Activated naive CD4-positive, alpha-beta T cell treated with Interleukin-2 at 50 U/mL for 16 hours (primary cell): ENCODE results near the gene ATP9A.

ENCODE experiments used
- DNase-seq: peaks from one replicate; pipeline ENCODE4 v3.0.0-alpha.2; 2020

ATP9A gene

DNA sequence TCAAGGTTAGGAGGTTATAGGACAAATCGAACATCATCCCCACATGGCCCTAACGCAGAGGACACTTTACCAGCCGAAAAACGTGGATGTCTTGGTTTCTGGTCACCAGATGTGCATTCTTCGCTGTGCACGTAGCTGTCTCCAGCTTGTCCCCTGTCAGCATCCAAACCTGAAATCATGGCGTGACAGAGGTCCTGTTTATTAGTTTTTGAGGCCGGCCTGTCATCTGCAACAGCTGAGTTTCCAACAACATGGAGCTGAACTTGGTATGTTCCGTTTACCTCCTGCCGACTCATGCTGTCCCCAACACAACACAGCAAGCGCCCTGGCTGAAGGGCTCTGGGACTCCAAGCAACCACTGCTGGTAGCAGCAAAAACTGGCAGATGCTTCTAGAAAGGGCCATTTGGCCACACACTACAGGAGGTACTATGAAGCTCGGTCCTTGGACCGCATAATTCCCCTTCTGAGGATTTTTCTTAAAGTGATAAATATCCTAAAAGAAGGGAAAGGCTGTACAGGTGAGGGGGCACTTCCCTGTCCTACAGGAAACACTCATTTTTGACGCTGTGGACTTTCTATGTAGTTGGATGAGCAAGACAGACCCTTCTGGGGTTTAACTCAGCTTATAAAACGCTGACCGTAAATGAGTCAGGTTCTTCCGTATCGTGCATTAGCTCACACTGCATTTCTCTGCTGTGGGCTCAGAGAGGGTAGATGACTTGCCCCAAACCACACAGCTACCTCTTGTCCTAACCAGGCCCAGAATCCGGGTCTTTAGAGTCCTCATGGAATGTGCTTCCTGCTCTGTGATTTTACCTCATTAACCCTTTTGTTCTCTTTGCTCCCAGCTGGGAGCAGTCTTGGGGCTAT is 146.0 kb downstream of the ATP9A start:
- no peak for DNase-seq

GRCh38 chr20:51620432-51620831 is 147.8 kb downstream of the ATP9A start:
- DNase-seq, result no peak

- no peak for DNase-seq
Measured at GRCh38 chr20:51616060-51616459, 152.1 kb downstream of the ATP9A start.

GRCh38 chr20:51614687-51615086 is 153.5 kb downstream of the ATP9A start:
- DNase-seq, result no peak

DNA sequence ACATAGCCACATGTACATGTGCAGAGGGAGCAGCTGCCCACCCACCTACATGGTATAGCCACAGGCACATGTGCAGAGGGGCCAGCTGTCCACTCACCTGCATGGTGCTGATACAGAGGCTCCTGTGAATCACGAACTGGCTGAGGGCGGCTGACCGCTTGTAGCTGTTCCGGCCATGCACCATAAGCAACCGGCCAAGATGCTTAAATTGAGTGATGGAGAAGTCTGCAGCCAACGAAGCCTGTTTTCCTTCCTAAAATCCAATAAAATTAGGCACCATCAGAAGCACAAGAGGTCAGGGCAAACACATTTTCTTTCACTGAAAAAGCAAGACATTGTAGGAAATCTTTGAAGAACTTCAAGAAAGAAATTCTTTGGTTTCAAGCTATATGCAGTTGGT is 154.6 kb downstream of the ATP9A start:
- no peak for DNase-seq

- no peak for DNase-seq
Measured at GRCh38 chr20:51612896-51613295, 155.3 kb downstream of the ATP9A start.

DNA sequence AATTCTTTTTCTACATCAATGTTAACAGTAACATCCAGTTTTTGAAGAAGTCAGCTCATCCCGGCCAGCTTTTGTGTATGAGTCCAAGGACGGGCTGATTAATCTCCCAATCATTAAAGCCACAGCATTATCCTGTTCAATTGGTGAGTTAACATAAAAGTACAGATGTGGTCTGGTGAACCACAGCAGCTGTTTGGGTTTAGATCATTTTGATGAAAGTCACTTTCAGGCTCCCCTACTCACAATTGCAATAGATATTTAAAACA is 156.6 kb downstream of the ATP9A start:
- no peak for DNase-seq

GRCh38 chr20:51610761-51611624 is 157.2 kb downstream of the ATP9A start:
- DNase-seq, result no peak

DNA sequence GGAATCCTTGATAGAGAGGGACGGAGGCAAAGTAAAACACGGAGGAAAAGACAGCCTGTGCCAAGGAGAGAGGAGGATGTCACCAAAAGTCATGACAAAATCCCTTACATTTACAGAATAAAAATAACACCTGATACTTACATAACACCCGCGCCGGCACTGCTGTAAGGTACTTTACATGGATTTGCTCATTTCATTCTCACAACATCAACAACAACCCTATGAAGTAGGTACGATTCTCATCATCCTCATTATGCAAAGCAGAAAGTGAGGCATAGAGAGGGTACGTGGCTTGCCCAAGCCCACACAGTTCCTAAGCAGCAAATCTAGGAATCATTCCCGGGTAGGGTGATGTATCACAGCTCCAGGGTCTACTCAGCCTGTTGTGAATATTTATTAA is 158.1 kb downstream of the ATP9A start:
- DNase-seq, result peak; percentile 16

GRCh38 chr20:51609251-51609650 is 158.9 kb downstream of the ATP9A start:
- peak; percentile 20 for DNase-seq

GRCh38 chr20:51608061-51608460 is 160.1 kb downstream of the ATP9A start:
- DNase-seq, result peak; percentile 45

- no peak for DNase-seq
Measured at GRCh38 chr20:51607170-51607569, 161.0 kb downstream of the ATP9A start.

- no peak for DNase-seq
Measured at GRCh38 chr20:51604851-51605250, 163.3 kb downstream of the ATP9A start.

GRCh38 chr20:51602131-51602530 is 166.1 kb downstream of the ATP9A start:
- DNase-seq, result no peak

DNA sequence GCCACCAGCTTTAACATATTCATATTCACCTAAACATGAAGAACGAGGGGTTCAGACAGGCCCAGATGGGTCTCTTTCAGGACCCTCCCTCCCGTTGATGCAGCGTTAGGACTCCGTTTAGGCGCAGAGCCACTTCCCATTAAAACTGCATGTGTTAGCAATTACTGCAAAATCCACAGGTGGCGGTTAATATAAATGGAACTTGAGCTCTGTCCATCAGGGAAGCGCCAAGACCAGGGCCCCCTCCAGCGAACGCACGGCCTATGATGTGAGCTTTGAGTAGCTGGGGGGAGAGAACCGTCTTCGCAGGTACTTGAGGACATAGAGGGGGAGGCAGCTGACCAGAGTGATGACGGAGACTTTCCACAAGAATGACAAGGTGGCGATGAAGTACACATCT is 167.2 kb downstream of the ATP9A start:
- DNase-seq, result no peak

GRCh38 chr20:51600016-51600420 is 168.2 kb downstream of the ATP9A start:
- no peak for DNase-seq

DNA sequence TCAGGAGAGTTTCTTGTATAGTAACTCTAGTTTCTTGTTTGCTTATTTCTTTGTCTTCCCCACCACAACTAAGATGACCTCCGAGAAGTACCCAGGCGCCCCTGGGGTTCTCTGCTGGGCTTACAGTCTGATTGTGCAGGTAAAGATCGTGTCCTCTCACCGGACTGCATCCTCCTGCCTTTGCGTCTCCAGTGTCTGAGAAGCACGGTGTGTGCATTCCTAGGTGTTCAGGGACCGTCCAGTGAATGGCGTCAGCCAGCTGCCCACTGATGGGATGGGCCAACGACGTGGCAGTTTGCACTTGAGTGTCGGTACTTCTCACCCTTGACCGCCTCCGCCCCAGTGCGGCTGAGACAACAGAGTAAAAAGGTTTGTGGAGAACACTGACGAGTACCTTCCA is 169.6 kb downstream of the ATP9A start:
- DNase-seq, result no peak

GRCh38 chr20:51597389-51598231 is 170.6 kb downstream of the ATP9A start:
- DNase-seq, result no peak

DNA sequence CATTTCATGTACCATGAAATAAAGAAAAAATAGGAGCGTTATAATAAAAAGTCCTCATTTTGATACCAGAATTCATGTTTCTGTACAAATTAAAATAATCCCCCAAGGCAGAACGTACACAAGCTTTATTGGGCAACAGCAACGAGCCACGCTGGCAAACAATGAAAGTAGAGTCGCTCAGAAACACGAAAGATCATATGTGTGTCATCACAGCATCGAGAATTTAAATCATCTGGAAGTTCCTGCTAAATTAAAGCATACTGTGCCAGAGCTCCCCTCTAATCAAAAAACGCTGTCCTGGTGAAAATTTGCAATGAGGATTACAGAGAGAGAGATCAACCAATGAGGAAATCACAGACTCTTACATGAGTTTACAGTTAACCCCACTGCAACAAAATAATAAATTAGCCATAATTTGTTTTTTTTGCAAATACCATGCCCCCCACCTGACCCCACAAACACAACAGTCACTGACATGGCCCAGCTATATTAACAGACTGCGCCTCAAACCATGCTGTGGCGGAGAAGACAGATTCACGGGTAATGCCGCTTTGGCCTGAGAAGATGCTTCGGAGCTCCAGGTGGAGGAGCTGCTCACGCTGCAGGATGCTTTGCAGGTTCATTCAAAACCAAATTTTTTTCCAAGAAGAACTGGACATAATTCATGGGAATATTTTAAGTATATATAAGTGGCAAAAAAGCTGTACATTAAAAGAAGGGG is 171.4 kb downstream of the ATP9A start:
- DNase-seq, result no peak

GRCh38 chr20:51595744-51596143 is 172.4 kb downstream of the ATP9A start:
- DNase-seq, result no peak

DNA sequence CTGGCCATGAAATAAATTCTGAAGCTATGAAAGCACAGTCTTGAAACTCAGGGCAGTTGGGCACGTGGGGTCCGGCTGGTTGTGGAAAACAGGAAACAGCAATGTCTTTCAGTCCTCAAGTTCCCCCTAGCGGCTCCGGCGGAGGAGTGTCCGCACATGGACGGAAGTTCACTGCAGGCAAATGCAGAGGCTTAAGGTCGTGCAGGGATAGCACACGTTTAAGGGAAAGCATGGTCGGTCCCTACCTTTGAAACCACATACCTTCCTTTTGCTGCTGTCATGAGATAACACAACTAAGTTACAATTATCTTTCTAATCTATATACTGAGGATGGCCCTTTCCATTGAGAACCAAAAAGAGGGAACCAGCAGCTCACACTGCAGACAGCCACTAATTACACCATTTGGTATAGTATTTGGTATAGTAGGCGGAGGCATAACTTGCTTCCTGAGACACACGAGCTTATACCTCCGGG is 173.1 kb downstream of the ATP9A start:
- DNase-seq, result peak; percentile 77

DNA sequence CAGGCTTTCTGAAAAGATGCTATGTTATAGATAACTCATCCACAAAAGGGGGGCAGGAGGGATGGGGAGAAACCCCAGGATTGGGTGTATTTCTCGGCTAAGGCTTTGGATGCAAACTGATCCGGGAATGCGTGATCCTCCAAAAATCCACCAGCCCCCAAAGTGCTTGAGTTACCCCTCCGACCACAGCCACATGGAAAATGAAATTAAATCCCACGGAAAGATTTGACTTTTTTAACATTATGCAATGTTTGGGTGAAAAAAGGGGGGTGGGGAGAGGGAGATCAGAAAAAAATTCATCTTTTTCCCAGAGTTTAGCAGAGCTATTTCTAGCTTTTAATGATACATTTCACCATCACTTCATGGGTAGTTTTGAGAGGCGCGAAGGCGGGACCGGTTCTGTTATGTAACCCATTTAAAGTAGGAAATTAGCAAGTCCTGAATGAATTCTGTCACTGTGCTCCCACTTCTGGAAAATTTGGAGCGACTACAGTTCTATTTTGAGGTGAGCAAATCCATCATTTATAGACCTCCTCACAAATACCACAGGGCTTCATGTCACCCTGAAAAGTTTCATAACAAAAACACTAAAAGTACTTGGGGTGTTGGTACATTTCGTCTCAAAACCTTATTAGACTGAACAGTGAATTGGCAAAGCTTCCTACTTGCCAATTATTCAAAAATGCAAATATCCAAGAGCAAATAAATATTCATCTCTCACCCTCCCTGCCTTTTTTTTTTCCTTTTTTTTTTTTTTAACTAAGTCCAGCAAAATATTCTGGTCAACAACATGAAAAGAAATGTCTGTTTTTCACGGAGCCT is 173.7 kb downstream of the ATP9A start:
- no peak for DNase-seq
